Lower lobe of right lung (tissue), 2 donors: Measurements from ENCODE around the gene NCKIPSD. TPM values are rescaled to one million over a fixed set of nuclear protein-coding genes. Genes with fewer than 3 reads are reported as not detected.

Experiments used
- ATAC-seq, 2 donors: fragments of 200-7000 bp; cut with Tn5 transposase; one replicate each; pipeline ENCODE4 v1.9.1; 2020 to 2022; ENCODE audit warnings: mild to moderate bottlenecking in 2 of 2, moderate library complexity in 2 of 2
- DNase-seq: peaks from one replicate; pipeline ENCODE4 v3.0.0-alpha.2; 2020
- H3K27ac ChIP-seq: fragments of 200-600 bp; one replicate; pipeline ENCODE4 v1.8.0; 2022
- H3K27me3 ChIP-seq: fragments of 200-600 bp; one replicate; pipeline ENCODE4 v1.8.0; 2022; ENCODE audit warnings: low read depth
- H3K36me3 ChIP-seq: fragments of 200-600 bp; one replicate; pipeline ENCODE4 v1.8.0; 2022; ENCODE audit warnings: mild to moderate bottlenecking
- H3K4me1 ChIP-seq: fragments of 200-600 bp; one replicate; pipeline ENCODE4 v1.8.0; 2022
- H3K4me3 ChIP-seq: fragments of 200-600 bp; one replicate; pipeline ENCODE4 v1.8.0; 2022; ENCODE audit warnings: mild to moderate bottlenecking
- H3K9me3 ChIP-seq: fragments of 200-600 bp; one replicate; pipeline ENCODE4 v1.8.0; 2022
- CTCF ChIP-seq: fragments of 200-600 bp; IDR thresholded peaks from one replicate; pipeline ENCODE4 v1.8.0; 2022; ENCODE audit warnings: antibody characterized with exemption, mild to moderate bottlenecking
- intact Hi-C: fragments of 100-400 bp; cut with DNase I; formaldehyde crosslinking; loops from one replicate; pipeline ENCODE4 v1.11.0; 2022
- total RNA-seq: library from RNA; stranded (reverse); fragmentation: NEBNext Ultra II Directional; extraction: Animal tissue kit (Norgen Biotek cat#: 25700); gene quantifications from one replicate; pipeline ENCODE4 v1.2.1, GENCODE V29; 2021
- donor health status: DM: no; HTN: yes; CAD: no; lungs with severe emphysema.

NCKIPSD gene
- total RNA-seq, 1 donor from 2014 or later = 20.7 TPM

DNA sequence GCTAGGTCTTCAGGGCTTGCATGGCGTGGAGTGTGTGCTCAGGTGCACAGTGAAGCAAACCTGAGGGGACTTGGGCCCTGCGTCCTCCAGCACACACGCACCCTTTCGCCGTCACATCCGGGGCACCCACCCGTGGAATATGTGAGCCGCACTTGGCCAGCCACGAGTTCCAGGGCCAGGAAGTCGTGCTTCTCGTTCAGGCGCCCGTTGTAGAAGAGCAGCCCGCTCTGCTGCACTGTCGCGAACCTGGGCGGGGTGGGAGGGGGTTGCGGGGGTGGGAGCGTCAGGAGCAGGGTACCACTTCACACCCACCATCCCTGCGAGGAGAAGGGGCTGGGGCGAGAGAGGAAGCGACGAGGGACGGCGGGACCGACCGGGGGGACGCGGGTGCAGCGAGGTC, 30.1 kb downstream of the NCKIPSD start:
- TF ChIP-seq CTCF = no peak
- peak; percentile 67 for DNase-seq
- intact Hi-C loops = no loop called here
- peak; percentile 14 to 19 for ATAC-seq
- Histone ChIP-seq H3K27me3 (peaks cover 6% of the 10 kb centered on the region), H3K27ac (peak overlapping the region; percentile 78), H3K9me3 (no peaks in the 10 kb centered on the region), H3K4me3 (peak overlapping the region; percentile 74), H3K36me3 (no peaks in the 10 kb centered on the region), H3K4me1 (peaks cover 10% of the 10 kb centered on the region)

GRCh38 chr3:48655063-48655462, 30.7 kb downstream of the NCKIPSD start:
- Histone ChIP-seq H3K9me3 (no peaks in the 10 kb centered on the region), H3K4me1 (peaks cover 10% of the 10 kb centered on the region), H3K4me3 (no peak overlapping the region), H3K27ac (no peak overlapping the region), H3K36me3 (no peaks in the 10 kb centered on the region), H3K27me3 (peaks cover under 1% of the 10 kb centered on the region)
- no peak for DNase-seq
- no peak for ATAC-seq
- intact Hi-C loops = no loop called here
- TF ChIP-seq CTCF = no peak

GRCh38 chr3:48652923-48653715, 32.6 kb downstream of the NCKIPSD start:
- intact Hi-C loops = no loop called here
- no peak overlapping the region for H3K4me3 ChIP-seq
- H3K9me3 ChIP-seq = no peaks in the 10 kb centered on the region
- no peaks in the 10 kb centered on the region for H3K36me3 ChIP-seq
- ATAC-seq (no peak), DNase-seq (no peak)
- TF ChIP-seq CTCF = no peak
- no peak overlapping the region for H3K27ac ChIP-seq
- H3K27me3 ChIP-seq = no peaks in the 10 kb centered on the region
- peaks cover 10% of the 10 kb centered on the region for H3K4me1 ChIP-seq

DNA sequence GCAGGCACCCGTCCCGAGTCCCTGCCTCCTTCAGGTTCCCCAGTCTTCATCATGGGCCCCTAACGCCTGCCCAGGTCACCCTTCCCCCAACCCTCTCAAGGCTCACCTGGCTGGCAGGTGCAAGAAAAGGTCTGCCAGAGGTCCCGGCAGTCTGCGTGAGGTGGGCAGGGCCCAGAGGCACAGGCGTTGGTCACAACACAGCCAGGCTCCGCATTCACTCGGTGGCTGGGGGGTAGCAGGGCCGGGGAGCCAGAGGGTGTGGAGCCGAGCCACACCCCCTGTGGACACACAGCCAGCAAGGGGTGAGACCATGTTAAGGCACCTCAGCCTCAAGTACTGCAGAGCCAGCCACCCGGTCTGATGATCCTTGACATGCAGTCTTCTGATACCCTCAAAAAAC, 33.9 kb downstream of the NCKIPSD start:
- H3K27me3 ChIP-seq = no peaks in the 10 kb centered on the region
- no peak overlapping the region for H3K4me3 ChIP-seq
- no peaks in the 10 kb centered on the region for H3K36me3 ChIP-seq
- intact Hi-C loops = no loop called here
- peaks cover 5% of the 10 kb centered on the region for H3K4me1 ChIP-seq
- H3K9me3 ChIP-seq = no peaks in the 10 kb centered on the region
- no peak overlapping the region for H3K27ac ChIP-seq
- TF ChIP-seq CTCF = no peak
- DNase-seq (no peak), ATAC-seq (no peak)

GRCh38 chr3:48650723-48651122, 35.0 kb downstream of the NCKIPSD start:
- no peaks in the 10 kb centered on the region for H3K36me3 ChIP-seq
- H3K4me3 ChIP-seq = no peak overlapping the region
- ATAC-seq (no peak), DNase-seq (no peak)
- H3K27ac ChIP-seq = no peak overlapping the region
- TF ChIP-seq CTCF = no peak
- no peaks in the 10 kb centered on the region for H3K4me1 ChIP-seq
- intact Hi-C loops = no loop called here
- H3K27me3 ChIP-seq = no peaks in the 10 kb centered on the region
- no peaks in the 10 kb centered on the region for H3K9me3 ChIP-seq
